GM21423 (cell line): ENCODE results near the gene DDX27.
A peak's percentile ranks its signal among the peaks of the same experiment; 100 is the strongest.

Experiments used
- ATAC-seq: cut with Tn5 transposase; IDR thresholded peaks from one replicate; pipeline ENCODE4 v1.9.1; 2021; ENCODE audit warnings: mild to moderate bottlenecking, moderate library complexity; ENCODE audit not compliant: unreplicated experiment

DDX27 gene

DNA sequence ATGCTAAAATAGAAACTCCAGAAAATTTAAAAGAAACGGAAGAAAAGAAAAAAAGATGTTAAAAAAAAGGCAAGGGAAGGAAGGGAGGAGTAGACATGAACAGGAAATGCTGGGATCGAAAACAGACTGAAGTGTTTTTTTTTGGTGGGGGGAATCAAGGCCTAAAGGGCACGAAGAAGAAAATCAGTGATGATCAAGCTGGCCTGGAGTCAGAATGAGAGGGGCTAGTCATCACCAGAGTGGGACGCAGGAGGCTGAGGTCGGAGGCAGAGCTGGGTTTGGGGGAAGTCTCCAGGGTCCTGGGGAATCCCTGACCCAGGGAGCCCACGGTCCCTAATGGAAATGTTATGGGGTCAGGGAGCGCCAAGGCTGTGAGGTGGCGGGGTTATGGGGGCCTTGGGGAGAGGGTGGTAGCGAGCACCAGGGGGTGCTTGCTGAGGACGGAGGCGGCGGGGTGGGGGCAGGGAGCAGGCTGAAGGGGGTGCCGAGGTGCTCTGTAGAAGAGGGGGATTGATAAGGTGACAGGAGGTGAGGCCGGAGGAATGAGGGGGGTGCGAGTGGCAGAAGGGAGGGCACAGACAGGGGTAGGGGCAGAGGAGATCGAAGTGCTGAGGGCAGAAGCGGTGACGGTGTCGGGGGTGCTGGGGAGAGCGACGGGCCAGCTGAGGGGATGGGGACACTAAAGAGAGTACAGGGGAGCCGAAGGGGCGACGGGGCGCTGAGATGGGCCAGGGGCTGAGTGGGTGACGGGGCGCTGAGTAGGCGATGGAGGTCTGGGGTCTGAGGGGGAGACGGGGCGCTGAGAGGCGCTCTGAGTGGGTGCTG, 58.0 kb downstream of the DDX27 start:
- ATAC-seq: no peak

DNA sequence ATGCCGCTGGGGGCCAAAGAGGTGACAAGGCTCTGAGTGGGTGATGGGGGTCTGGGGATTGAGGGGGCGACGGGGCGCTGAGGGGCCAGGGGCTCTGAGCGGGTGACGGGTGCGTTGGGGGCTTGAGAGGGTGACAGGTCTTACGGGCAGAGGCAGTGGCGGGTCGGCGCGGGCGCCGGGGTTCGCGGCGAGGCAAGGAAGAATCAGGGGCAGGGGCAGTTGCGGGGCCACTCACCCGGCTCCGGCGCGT, 58.5 kb downstream of the DDX27 start:
- no peak for ATAC-seq

DNA sequence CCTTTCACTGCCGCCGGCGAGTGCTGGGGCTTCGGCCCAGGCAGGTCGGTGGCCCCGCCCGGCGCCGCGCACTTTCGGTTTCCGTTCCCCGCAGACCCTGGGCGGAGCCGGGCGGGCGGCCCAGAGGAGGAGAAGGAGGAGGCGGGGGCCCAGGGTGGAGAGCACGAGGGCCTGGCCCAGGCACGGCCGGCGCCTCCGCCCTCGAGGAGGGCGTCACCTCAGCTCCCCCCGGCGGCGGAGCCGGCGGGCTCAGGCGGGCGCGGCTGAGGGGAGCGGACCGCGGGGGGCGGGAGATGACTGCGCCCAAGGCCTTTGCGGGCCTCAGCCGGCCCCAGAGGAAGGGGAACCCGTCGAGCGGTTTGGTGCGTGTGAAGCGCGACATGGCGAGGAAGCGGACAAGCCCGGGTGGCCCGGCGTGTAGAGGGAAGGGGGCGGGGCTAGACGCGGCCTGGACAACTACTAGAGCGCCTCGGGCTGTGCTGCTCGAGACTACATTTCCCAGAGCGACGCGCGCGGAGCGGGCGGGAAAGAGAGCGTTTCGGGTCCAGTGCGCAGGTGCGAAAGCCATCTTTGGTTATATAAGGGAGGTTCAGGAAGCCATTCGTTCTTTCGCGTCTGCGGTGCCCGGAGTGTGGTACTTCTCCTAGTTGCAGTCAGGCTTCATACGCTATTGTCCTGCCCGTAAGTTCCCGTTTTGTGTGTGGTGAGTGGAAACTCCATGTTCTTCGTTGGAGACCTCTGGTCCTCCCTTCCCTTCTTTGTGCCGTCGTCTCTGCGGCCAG, 59.0 kb downstream of the DDX27 start, which contains the start of gene ZNFX1:
Gene ZNFX1 (minus strand): TSS at position 22 of the 782 bp plus-strand sequence. CDS start 2,218 bp downstream, outside the sequence.
- peak; percentile 85 for ATAC-seq

DNA sequence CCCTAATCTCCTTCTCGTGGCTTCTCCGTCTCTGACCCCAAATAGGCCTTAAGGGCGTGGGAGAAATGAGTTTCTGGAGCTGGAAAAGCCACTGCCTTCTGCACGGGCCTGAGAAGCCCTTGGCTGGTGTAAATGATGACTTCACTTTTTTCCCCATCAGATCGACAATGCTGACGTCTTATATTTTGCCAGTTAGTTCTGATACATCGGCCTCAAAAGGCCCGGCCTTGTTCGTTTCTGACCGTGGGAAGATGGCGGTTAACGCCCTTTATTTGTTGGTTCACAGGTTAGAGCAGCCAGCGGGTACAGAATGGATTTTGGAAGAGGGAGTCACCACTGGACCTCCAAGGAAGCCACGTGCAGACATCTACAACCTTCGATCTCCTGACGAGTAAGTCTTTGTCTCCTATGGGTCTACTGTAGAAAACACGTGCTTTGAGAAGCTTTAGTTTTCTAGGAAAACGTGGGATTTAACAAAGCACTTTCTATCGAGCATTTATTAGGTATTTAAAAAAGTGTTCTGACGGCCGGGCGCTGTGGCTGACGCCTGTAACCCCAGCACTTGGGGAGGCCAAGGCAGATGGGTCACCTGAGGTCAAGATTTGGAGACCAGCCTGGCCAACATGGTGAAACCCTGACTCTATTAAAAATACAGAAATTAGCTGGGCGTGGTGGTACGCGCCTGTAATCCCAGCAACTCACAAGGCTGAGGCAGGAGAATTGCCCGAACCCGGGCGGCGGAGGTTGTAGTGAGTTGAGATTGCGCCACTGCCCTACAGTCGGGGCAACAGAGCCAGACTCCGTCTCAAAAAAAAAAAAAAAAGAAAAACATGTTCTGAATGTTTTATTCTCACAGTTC, 59.8 kb downstream of the DDX27 start:
- ATAC-seq: no peak

DNA sequence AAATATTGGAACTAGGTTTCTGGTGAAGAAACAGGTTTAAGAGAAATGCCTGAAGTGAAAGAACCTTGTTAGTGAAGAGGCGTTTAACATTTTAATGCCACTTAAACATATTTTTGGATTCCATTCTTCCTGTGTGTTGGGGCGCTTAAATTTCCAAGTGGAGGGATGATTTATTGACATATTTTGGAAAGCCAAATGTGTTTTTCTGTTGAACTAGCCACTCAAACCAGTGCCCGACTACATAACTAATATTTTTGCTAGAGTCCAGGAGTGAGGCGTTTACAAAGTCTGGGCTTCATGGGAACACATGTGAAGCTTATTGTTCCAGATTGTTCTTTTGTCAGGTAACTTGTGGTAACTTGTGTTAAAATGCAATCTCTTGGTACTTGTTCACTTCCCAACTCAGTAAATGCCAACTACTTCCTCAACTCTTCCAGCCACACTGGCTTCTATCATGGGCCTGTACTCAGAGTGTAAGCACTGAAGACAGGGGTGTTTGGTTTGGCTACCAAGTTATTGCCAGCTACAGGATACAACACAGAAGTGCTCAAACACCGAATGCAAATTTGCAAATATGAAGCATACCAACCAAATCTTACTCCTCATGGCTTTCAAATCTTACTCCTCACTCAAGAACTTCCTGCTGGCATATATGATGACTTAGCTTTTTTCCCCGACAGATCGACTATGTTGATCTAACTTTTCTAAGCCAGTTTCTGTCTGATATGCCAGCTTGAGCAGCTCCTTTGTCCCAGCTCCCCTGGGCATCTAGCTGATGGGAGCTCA, 60.7 kb downstream of the DDX27 start:
- ATAC-seq: no peak

DNA sequence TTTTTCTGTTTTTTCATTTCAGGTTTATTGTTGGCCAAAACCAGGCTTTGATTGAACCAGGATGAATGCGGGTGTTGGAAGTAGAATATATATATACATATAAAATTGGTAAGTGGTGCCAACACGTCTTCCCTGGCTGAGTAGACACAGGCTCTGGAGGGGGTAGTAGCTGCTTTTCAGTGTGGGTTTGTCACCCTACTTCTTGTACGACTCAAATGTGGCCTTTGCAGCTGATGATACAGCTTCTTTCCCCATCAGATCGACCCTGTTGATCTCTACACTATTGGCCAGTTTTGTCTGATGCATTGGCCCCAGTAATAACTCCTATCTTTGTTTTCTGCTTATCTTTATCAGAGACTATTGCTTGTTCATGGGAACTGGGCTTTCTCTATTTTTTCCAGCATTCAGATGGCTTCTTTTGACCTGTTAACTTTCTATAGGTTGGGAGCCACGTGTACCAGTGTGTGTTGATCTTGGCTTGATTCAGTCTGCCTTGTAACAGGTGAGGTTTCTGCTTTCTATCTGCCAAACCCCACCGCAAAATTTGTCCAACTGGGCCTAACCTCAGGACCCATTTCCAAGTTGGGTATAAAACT, 61.3 kb downstream of the DDX27 start:
- no peak for ATAC-seq

DNA sequence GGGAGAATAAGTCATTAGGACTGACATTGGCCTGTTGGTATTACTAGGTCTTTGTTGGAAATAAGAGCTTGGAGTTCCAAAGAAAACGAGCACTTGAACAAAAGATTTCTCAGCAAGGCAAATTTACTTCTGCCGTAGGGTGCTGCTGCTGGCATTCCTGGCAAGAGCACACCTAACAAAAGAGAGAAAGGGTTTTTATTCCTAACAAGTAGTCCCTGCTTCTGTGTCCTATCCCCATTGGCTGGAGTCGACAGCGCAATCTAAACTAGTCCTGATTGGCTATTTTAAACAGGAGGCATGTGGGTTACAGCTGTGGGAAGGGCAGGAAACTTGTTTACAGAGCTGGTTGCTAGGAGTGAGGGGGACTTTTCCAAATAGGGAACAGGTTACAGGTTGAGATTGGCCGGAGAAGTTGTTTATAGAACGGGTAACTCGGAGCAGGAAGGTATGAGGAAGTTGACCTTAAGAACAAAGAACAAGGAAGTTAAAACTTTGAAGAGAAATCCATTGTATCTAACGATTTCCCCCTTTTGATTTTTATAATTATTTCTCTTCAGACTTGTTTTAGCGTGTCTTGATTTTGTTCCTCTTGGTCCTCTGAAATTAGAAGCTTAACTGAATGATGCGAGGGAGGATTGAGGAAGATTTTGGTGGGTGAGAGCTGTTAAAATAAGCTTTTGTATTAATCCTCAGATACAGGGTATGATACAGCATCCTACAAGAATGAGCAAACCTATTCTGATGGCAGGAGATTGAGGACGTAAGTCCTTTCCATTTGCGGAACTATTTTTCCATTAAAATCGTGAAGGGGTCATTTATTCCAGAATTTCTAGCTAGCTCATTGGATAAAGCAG, 62.1 kb downstream of the DDX27 start:
- ATAC-seq: no peak

DNA sequence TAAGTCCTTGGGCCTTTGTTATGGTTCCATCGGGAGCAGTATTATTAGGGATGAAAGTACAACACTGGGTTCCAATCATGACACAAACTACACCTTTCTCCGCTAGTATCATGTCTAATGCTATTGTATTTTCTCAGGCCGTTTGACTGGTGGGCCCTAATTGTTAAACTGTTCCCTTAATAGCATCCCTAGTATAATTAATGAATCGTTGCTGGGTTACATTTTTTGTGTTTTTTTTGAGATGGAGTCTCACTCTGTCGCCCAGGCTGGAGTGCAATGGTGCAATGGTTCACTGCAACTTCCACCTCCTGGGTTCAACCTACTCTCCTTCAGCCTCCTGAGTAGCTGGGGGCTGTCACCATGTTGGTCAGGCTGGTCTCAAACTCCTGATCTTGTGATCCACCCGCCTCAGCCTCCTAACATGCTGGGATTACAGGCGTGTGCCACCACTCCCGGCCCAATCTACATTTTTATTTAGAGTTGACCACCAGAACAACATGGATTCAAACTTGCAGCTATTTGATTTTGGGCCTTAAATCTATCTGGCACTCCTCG, 62.8 kb downstream of the DDX27 start:
- ATAC-seq: no peak

DNA sequence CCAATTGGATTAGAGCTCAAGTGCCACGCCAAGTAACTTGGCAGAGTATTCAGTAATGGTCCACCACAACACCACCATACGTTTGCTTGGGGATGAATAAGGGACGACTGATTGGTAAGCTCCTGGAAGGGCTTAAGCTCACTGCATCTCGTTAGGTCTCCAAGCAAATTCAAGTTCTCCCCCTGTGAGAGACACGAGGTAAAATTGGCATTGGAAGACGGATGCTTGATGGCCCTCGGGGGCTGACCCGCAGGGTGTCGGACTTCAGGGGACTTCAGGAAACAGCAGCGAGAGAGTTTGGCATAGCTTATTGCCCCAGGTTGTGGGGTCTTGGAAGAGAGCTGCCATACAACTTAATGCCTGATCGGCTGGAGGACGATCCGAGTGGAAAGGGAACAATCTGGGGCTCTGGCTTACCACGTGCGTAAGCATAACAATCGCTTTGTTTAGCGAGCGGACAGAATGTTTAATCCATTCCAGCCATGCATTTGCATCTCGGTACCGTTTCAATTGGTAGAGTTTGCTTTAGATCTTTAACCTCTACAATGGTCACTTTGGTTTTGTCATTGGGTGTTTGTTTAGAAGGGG, 63.5 kb downstream of the DDX27 start:
- no peak for ATAC-seq

DNA sequence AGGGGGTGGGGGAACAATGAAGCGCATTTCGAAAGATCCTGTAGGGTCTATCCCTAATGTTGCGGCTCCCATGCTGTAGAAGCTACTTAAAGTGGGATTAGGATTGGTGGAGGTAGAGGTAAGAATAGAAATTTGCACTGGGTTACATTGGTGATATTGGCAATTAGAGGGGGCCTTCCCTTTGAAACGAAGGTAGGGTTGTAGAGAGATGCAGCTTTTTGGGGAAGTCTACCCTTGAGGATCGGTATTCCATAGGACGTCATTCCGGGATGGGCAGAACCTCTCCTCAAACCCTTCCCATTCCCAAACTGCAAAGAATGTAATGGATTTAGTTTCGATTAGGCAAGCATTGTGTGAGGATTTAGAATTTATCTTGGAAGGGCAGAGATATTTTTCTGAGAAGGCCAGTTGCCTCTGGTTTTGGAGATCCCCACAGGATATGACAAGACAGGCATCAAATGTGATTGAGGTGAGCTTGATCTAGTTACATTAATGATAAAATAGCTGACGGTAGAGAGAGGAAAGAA, 64.0 kb downstream of the DDX27 start:
- no peak for ATAC-seq

DNA sequence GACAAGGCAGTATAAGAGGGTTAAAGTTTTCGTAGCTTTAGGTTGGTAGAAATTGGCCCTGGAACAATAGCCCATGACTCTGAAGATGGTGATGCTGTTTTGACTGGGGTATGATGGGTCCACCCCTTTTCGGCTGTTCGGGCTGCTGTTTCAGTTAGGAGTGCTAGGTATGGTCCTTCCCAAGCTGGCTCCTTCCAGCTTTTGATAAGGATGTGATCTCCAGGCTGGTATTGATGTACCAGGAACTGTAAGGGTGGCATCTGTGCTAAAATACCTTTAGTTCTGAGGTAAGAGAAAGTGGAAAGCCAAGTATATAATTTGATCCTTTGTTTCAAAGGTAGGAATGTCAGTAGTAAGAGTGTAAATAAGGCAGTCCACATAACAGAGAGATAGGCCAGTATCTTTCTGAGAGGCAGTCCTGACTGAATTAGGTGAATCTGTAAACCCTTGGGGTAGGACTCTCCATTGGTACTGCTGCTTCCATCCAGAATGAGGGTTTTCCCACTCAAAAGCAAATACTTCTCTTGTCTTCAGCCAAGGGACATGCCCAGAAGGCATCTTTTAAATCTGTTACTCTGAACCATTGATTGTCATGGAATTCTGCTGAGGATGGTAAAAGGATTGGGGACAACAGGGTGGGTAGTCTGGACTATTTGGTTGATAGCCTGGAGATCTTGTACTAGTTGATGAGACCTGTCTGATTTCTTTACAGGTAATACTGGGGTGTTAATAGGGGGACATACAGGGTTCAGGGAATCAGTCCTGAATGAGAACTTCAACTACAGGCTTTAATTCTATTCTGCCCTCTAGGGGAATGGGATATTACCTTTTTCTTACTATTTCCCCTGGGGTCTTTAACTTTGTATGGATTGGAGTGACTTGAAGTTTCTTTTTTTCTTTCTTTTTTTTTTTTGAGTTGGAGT, 64.7 kb downstream of the DDX27 start:
- no peak for ATAC-seq

DNA sequence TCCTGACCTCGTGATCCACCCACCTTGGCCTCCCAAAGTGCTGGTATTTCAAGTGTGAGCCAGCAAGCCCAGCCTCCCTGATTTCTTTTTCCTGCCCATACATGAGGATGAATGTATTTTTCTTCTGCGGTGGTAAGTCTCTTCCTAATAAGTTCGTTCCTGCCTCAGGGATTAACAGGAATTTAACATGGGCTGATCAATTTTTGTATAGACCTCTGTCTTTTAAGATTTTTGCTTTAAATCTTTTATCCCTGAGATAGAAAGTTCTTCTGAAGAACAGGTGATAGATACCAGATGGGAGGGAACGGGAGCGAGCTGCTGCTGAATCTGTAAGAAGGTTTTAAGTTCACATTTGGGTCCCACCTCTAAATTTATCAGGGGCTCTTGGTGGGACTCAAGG, 65.6 kb downstream of the DDX27 start:
- no peak for ATAC-seq

DNA sequence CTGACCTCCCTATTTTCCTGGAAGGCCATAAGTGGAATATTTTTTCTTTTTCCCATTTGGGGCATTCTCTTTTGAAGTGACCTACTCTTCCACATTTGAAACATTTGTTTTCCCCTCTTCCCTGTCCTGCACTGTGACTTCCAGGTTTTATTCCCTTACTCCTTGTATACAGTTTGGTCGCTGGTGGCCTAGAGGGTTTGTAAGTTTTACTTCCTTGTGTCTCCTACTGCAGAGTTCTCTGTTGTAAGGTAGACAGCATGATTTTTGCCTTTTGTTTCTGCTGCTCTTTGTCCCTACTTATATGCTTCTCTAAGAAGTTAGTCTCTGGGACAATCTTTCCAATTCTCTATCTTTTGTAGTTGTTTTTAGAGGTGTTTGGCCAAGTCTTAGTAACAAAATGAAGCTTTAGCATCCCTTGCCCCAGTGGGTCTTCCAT, 66.0 kb downstream of the DDX27 start:
- no peak for ATAC-seq

DNA sequence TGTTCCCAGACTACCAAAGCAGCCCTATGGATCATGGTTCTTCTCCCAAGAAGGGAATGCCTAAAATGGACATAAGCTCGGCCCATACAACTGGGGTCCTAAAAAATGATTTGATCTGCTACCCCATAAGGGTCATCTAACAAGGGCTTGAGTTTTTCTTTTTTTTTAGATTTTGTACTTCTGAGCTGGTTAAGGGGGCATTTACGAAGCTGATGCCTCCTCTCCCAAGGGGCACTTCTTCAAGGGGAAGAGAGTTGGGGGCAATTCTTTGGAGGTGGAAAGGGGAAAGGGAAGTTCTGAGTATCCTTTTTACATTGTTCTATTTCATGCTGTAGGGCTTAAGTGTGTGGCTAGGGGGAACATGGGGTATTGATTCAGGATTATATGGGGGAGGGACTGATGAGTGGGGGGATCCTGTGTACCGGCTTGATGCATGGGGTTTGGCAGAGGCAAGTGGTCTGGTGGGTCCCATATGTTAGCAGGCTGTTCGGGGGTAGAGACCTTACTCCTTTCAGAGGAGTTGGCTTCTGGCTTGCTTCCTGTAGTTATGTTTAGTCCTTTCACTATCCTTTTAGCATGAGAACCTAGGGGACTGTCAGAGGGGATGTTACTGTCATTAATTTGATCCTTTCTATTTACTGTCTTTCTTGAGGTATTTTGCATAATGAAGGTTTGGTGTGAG, 66.7 kb downstream of the DDX27 start:
- no peak for ATAC-seq

DNA sequence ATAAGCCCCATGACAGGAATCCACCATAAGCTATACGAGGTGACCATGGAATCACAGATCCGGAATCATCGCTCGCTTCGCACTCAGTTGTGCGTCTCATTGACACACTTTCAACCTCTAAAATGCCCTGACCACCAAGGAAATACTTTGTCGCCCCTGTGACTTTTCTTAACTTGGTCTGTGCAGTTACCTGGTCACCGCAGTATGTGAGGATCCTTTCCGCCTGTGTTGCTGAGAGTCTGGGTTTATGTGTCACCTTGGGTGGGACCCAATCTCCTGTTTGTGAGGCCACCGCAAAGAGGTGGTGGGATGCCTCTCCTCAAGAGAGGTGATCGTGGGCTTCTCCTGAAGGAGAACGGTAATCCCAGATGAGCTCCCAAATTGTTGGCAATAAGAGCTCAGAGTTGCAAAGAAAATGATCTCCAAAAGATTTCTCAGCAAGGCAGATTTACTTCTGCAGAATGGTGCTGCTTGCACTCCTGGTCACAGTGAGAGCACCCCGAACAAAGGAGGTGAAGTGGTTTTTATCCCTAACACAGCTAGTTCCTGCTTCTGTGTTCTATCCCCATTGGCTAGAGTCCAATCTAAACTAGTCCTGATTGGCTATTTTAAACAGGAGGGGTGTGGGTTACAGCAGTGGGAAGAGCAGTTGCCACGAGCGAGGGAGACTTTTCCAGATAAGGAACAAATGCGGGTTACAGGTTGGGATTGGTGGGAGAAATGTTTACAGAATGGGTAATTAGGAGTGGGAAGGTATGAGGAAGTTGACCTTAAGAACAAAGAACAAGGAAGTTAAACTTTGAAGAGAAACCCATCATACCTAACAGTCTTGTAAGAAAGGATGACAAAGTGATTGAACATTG, 67.7 kb downstream of the DDX27 start:
- ATAC-seq: no peak
